ENCODE measurements around the gene ZBTB47. TPM values are rescaled to one million over a fixed set of nuclear protein-coding genes. Genes with fewer than 3 reads are reported as not detected.

Gene ZBTB47
- total RNA-seq, 1 donor from 2014 or later = 12.2 TPM

DNA sequence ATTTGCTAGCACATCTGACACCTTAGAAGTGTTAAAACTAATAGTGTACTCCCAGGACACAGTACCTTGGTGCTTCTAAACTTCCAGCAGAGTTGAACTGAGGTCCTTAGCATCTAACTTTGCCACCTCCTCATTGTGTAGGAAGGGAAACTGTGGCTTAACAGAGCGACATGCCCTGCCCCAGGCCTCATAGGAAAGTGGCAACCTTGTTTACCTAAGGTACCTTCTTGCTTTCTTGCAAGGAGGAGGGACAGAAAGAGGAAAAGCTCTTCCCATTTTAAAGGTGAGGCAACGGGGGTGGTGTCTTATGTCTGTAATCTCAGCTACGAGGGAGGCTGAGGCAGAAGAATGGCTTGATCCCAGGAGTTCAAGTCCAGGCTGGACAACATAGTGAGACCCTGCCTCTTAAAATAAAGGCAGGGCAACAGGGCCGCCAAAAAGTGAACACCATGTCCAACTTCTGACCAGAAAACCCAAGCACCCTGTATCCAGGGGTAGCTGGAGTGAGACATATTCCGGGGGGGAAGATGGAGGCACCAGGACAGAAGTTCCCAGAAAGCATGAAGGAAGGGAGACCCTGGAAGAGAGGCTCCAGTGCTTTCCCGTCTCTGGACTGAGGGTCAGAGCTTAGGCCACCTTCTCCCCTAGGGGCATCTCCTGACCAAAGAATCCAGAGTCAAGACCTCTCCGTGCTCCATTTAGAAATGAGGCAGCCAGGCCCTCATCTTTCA lies 31.3 kb downstream of the ZBTB47 start:
- no peak for DNase-seq (ENCODE audit: low read depth in 2 of 2)

DNA sequence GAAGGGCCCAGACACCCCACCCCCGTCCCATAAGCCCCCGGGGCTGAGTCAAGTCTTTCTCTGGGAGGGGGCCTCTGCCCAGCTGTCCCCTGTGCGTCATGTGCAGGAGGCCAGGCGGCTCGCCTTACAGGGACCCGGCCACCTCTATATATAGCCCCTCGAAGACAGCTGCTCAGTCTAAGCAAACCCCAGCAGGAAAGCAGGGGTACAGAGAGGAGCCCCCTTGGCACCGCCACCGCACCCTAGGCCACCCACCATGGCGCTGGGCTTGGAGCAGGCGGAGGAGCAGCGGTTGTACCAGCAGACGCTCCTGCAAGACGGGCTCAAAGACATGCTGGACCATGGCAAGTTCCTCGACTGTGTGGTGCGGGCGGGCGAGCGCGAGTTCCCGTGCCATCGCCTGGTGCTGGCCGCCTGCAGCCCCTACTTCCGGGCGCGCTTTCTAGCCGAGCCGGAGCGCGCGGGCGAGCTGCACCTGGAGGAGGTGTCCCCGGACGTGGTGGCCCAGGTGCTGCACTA lies 31.9 kb downstream of the ZBTB47 start, which contains the start of gene KLHL40:
Gene KLHL40 (plus strand): TSS at position 175 of the 519 bp plus-strand sequence. CDS start 82 bp downstream, at position 257.
- DNase-seq (ENCODE audit: low read depth in 2 of 2) = no peak

DNA sequence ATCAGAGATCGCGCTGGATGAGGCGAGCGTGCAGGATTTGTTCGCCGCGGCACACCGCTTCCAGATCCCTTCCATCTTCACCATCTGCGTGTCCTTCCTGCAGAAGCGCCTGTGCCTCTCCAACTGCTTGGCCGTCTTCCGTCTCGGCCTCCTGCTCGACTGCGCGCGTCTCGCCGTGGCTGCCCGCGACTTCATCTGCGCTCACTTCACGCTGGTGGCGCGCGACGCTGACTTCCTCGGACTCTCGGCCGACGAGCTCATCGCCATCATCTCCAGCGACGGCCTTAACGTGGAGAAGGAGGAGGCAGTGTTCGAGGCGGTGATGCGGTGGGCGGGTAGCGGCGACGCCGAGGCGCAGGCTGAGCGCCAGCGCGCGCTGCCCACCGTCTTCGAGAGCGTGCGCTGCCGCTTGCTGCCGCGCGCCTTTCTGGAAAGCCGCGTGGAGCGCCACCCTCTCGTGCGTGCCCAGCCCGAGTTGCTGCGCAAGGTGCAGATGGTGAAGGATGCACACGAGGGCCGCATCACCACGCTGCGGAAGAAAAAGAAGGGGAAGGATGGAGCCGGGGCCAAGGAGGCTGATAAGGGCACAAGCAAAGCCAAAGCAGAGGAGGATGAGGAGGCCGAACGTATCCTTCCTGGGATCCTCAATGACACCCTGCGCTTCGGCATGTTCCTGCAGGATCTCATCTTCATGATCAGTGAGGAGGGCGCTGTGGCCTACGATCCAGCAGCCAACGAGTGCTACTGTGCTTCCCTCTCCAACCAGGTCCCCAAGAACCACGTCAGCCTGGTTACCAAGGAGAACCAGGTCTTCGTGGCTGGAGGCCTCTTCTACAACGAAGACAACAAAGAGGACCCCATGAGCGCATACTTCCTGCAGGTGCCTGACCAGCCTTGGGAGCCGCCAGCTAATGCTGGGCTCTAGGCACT lies 32.7 kb downstream of the ZBTB47 start:
- DNase-seq (ENCODE audit: low read depth in 2 of 2) = no peak

DNA sequence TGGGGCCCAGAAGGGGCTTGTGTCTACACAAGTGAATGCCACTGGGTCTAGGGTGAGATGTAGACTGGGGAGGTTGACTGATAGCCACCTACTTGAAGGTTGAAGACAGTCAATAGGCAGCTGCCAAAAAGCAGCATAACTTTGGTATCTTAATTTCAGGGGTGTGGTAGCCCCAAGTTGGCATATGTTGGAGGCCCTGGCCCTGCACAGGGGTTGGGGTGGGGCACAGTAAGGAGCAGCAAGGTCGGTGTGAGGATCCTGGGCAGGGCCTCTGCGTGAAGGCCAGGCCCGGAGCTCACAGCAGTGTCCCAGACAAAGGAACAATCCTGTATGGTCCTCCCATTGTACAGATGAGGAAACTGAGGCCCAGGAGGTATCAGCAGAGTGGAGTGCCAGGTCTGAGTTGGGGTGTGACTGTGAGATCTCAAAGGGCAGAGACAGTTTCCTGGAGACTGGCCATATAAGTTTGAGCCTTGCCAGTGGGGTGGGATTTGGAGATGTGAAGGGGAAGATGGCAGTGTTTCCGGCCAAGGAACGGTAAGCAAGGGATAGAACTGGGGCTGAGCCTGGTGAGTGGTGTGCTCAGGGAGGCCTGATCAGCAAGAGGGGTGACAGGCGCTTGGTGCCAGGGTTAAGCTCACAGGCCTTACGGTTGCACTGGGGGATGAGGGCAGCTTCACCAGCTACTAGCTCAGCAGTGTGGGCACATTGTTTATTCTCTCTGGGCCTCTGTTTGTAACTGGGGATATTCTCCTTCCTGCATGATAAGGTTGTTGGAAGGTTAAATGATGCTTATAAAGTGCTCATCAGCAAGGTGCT lies 33.5 kb downstream of the ZBTB47 start:
- no peak for DNase-seq (ENCODE audit: low read depth in 2 of 2)

DNA sequence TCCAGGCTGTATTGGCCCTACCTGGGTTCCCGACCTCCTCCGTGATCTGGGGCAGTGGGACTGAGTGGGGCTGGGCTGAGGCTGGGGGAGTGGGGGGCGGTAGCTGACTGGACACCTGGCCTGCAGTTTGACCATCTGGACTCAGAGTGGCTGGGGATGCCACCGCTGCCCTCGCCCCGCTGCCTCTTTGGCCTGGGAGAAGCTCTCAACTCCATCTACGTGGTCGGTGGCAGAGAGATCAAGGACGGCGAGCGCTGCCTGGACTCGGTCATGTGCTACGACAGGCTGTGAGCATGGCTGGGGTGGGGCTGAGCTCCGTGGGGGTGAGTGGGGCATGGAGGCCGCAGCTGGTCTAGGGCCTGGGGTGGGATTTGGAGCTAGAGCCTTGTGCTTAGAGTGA lies 34.5 kb downstream of the ZBTB47 start:
- DNase-seq (ENCODE audit: low read depth in 2 of 2) = no peak

DNA sequence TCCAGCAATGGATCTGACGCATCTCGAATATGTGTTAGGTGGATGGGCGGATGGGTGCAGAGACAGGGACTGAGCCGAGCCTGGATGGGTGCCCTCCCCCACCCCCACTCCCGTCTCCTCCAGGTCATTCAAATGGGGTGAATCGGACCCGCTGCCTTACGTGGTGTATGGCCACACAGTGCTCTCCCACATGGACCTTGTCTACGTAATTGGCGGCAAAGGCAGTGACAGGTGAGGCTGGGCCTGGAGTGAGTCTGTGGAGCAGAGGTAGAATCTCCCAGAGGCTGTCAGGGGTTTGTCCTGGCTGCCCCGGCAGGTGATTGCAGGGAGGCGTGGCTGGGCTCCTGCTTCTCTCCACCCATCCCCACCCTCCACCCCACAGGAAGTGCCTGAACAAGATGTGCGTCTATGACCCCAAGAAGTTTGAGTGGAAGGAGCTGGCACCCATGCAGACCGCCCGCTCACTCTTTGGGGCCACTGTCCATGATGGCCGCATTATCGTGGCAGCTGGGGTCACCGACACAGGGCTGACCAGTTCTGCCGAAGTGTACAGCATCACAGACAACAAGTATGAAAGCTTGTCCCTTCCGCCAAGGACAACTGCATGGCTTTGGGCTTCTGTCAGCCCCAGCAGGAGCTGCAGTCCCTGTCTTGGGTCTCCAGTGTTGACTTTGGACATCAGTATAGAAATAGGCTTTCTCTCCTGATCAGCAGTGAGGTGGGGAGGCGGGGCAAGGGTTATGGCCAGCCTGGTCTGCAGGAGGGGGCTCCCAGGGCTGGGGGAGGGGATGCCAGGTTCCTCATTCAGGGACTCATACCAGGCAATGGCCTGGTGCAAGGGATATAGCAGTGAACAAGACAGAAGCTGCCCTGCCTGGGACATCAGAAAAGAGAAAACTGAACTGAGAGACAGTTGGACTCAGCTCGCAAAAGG lies 35.3 kb downstream of the ZBTB47 start:
- DNase-seq (ENCODE audit: low read depth in 2 of 2) = no peak

DNA sequence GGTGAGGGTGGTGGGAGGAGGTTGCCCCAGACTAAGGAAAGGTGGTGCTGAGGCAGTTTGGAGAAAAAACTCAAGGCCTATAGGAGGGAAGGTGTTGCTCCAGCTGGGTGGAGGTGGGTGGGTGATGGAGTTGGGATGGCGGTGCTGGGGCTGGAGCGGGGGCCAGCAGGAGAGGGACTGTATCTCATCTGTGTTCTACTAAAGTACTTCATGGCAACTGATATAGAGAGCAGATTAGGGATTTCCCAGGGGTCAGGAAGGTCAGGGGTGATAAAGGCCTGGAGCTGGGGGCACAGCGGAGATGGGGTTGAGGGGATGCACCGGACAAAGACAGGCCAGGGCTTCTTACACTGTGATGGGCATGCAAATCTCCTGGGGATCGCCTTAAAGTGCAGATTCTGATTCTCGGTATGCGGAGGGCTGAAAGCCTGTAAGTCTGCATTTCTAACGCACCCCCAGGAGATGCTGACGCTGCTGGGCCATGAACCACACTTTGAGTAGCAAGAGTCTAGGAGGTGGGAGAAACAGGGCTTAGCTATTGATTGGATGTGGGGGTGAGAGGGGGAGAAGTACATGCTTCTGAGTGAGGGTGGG lies 36.0 kb downstream of the ZBTB47 start:
- DNase-seq (ENCODE audit: low read depth in 2 of 2) = no peak

DNA sequence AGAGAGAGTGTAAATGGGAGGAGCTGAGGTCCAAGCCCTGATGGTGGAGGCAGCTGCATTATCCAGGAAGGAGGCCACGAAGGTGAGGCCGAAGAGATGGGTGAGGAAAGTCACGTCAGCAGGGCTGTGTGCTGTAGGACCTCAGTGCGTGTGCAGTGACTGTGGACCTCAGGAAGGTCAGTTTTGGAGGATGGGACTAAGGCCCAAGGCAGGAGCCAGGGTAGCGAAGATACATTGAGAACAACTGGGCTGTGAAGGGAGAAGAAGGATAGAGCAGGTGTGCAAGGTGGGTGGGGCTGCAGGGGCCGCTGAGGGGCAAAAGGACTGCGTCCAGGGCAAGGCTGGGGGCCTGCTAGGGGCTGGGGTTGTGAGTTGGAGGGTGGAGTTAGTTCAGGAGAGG lies 36.7 kb downstream of the ZBTB47 start:
- DNase-seq (ENCODE audit: low read depth in 2 of 2) = no peak

DNA sequence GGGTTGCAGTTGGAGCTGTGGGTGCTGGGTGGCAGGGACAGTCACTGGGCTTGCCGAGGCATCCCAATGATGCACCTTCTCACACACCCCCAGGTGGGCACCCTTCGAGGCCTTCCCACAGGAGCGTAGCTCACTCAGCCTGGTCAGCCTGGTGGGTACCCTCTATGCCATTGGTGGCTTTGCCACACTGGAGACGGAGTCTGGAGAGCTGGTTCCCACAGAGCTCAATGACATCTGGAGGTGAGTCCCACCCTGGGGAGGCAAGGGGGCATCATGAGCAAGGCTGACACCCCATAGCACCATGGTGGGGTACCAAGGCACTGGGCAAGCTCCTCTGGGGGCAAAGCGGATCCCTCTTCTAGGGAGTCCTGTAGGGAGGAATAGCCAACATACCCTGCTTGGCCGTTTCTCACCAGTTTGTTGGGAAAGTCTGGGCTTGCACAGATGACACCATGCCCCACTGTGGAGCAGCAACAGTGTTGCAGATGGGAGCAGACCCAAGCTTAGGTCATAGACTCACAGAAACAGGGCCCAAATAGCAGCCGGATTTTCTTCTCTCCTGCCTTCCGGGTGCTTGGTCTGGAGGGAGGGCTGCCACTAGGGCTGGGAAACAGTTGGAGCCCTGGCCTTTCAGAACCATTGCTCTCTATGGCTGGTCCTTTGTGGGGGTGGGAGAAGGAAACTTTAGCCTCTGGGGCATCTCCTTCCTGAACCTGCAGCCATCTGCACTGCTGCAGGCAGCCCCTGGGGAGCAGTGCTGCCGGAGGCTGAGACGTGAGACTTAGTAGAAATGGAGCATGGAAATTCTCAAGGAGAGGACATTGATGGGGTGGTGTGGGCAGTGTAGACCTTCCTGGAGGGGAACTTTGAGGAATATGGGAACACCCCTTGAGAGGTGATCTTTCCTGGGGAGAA lies 37.5 kb downstream of the ZBTB47 start:
- no peak for DNase-seq (ENCODE audit: low read depth in 2 of 2)

DNA sequence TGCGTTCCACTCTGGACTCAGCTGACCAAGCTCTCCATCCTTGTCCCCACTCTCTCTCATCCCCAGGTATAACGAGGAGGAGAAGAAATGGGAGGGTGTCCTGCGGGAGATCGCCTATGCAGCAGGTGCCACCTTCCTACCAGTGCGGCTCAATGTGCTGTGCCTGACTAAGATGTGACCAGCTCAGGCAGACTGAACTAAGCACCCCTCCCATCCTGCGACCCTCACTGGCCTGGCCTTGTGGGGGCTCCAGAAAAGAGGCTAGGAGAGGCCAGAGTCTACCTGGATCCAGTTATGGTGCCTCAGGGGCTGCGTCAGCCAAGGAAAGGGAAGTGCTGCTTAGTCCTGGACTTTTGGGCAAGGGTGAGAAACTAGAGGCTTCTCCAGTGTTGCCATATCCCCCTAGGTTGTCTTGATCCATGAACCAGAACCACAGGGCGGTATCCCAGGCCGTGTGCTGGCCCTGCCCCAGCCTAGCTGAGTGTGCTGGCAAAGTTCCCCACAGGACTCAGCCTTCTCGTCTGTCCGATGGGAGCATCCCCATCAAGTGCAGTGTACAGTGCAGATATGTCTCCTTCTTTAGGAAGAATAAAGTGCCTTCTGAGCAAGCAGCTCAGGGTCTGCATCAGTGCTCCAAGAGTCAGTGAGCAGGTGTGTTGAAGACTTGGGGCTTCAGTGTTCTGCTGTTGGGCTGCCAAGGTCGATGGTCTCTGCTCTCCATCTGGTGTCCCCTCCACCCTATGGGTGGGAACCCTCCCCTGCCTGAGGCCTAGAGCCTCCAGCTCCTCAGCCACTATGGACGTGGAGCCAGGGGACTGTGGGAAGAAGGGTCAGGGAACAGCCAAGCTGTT lies 38.5 kb downstream of the ZBTB47 start:
- DNase-seq (ENCODE audit: low read depth in 2 of 2) = no peak

DNA sequence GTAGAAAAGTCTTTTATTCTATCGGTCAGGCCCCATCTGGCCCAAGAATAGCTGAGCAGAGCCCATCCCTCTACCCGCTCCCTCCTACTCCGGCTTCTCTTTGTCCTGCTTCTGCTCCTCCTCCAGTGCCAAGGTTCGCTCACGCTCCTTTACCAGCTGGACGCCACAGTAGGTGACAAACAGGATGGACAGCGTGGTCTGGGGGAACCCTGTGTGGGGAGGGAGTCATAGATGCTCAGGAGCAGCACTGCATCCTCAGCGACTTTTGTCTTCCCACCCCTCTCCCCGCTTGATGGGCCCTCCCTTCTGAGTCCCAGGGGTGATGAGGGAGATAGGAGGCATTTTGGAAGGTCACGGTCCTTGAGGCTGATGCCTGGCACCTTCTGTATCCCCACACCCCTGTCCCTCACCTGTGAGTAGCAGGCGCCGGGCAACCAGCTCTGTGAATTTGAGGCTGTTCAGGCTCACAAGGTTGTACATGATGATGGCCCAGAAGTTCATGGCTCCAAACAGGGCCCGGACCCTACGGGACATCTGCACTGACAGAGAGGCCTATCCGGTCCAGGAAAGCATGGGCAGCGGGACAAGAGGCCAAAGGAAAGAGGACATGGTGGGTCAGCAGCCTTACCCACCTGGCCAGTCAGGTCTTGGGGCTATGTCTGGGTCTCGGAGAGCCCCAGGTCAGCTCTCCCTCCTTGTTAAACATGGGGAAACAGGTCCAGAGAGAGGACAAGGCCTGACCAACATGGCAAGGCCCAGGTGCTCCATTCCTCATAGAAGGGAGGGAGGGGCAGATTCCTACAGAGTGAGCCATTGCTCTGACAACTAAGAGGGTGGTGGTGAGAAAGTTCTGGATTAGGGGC lies 39.4 kb downstream of the ZBTB47 start:
- DNase-seq (ENCODE audit: low read depth in 2 of 2) = no peak

DNA sequence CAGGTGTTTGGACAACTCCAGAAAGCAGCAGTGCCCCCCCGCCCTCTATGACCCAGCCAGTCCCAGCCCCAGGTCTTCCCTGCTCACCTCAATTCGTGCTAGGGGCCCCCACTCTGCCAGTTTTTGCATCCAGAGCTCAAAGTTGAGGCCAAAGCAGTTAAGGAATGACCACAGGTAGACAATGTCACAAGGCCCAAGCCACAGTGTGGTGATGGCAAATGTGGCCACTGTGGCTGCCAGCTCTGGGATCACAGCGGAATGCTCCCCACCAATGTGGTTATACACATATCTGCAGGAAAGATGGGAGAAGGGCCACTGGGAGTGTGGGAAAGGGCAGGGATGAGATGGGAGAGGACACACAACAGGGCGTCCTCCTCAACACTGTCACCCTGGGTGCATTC lies 40.0 kb downstream of the ZBTB47 start:
- DNase-seq (ENCODE audit: low read depth in 2 of 2) = no peak

DNA sequence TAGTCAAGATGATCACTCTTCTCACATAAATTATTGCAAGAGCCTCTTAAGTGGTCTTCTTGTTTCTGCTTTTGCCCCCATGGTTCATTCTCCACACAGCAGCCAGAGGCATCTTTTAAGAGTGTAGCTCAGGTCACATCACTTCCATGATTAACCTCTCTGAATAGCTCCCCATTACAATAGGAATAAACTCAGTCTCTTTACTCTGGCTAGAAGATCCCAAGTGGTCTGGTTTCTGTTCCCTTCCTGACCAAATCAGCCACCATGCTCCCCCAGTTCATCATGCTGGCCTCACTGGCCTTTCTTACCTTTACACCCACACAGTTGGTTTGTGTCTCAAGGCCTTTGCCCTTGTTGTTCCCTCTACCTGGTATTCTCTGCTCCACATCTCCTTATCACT lies 40.9 kb downstream of the ZBTB47 start:
- DNase-seq (ENCODE audit: low read depth in 2 of 2) = no peak

DNA sequence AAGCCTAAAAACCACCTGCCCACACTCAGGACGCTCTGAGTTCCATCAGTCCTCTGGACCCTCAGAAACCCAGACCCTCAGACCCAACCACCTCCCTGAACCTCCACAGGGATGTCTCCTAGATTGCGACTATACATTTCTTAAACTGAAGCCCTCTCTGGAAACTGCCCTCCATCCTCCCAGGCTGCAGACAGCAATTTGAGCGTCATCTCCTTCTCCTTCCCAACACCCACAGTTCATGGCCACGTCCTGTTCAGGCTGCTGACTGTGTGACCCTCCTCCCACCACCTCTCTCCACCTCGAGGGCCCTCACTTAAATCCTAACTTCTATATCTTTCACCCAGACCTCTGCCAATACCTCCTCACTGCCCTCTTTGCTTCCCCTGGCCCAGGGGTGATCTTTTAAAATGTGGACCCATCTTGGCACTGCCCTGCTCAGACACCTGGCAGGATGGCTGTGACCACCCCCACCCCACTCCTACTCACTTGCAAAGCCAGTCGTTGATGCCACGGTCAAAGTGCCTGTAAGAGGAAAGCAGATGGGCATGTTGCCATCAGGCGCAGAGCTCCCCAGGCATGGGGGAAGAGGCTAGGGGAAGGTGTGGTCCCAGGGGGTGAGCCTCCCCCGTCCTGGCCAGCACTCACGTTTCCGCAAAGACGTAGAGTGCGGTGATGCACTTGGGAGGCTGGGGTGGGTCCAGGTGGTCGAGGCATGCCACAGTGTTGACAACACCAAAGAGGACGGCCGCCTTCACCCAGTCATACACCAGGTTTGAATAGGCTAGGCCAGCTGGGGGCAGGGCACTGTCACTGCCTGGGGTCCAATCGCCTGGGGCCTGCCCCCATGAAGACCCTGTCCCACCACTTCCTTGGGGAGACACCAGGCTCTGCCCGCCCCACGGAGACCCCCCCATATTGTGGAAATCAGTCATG lies 43.1 kb downstream of the ZBTB47 start:
- DNase-seq (ENCODE audit: low read depth in 2 of 2) = no peak

DNA sequence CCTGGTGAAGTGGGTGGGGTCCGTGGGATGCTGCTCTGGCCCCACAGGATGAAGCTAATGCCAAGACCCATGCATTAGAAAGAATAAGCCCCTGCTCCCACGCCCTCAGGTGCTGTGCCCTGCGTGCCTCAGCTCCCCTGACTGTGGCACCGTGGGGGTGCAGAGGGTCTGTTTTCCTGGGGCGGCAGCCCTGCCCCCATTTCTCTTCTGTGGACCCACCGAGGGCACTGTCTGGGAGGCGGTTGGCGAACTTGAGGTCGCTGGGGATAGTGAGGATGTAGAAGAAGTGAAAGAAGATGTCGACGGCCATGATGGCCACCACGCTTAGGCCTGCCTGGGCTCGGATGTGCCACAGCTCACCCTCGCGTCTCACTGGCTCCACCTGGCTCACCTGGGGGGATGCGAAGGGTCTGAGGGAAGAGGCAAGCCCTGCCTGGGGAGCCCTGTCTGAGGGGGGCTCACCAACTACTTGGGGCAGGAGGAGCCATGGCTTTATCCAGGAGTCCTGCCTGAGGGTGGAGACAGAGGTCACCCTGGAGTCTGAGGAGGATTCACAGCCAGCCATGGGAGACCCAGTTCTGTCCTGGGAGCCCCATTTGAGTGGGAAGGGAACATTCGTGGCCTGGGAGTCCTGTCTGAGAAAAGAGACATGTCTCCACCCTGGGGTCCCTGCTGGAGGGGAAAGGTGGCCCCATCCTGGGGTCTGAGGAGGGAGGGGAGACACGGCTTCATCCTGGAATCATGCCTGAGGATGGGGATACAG lies 44.0 kb downstream of the ZBTB47 start:
- DNase-seq (ENCODE audit: low read depth in 2 of 2) = no peak
